GM15510 (cell line): Measurements from ENCODE around the gene BCAP29.

Source experiments
- POLR2A ChIP-seq: IDR thresholded peaks from 3 replicates; pipeline ENCODE4 v1.6.1; 2011; ENCODE audit warnings: borderline replicate concordance; ENCODE audit not compliant: insufficient read length; ENCODE audit errors: extremely low read depth

The BCAP29 gene, protein sequence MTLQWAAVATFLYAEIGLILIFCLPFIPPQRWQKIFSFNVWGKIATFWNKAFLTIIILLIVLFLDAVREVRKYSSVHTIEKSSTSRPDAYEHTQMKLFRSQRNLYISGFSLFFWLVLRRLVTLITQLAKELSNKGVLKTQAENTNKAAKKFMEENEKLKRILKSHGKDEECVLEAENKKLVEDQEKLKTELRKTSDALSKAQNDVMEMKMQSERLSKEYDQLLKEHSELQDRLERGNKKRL

DNA sequence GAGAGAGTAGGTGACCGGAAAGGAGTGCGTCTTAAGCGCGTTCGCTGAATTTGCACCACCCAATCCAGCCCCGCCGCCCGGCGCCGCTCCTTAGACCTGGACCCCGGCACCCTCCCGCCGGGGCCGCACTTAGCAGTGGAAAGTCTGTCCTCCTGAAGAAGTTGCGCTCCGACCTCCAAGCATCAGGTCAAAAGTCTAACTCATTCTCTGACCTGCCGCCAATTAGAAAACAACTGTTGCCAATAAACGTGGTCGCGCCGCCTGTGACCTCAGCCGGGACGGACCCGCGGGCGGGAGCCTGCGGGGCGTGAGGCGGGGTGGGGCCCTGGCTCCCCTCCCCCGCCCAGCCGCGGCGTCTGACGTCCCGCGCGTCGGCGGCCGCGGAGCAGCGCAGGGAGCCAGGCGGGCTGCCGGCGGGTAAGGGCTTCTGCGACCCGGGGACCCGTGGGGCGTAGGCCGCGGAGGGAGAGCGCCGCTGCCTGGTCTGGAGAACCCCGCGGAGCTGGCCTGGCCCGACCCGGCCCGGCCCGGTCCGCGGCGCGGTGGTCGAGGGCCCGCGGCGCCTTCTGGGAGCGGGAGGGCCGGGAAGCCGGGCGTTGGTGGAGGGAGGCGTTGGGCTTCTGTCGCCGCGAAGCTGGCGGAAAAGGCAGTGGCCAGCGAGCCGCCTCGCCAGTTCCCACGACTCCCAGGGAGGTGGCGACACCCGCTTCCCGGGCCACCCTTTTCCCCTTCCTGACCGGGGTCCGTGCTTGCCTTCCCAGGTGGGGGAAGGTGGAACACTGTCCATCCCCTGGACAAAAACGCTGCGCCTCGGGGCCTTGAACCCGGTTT is at the start of gene BCAP29:
Gene BCAP29, plus strand, starts transcription at position 362 of the 831 bp plus-strand sequence. CDS start 527 bp downstream, outside the sequence.
- TF ChIP-seq POLR2A, result peak; percentile 85

DNA sequence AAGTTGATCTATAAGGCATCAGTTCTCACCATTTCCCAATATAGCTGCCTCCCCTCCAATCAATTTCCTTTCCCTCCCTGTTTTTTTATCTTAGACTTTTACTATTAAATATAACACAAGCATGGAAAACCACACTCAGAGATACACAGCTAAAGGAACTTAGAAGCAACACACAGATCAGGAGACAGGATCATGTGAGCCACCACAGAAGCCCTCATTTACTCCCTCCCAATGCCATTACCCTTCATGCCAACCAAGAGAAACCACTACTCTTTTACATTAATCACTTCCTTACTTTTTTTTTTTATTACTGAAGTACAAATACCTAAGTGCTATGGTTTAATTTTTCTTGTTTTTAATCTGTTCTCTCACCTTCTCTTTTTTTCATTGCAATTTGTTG is 49.3 kb upstream of the BCAP29 start:
- no peak for TF ChIP-seq POLR2A

DNA sequence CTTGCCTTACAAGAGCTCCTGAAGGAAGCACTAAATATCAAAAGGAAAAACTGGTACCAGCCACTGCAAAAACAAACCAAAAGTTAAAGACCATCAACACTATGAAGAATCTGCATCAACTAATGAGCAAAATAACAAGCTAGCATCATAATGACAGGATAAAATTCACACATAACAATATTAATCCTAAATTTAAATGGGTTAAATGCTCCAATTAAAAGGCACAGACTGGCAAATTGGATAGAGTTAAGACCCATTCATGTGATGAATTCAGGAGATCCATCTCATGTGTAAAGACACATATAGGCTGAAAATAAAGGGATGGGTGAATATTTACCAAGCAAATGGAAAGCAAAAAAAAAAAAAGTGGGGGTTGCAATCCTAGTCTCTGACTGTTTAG is 45.9 kb upstream of the BCAP29 start:
- TF ChIP-seq POLR2A, result no peak

DNA sequence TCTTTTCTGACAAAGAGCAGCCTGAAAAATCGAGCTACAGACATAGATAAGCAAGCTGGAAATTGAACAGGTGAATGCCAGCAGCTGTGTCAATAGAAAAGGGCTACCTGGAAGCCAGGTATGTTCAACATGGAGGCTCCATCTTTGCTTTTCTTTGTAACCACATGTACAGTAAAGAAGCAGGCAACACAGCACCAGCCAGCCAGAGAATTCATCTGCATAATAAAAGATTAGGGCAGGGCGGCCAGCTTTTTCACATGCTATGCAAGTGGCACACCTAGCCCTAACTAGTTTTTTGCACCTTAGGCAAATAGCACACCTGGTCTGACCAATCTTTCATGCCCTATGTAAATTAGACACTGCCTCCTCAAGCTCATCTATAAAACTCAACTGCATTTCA is 42.0 kb upstream of the BCAP29 start:
- no peak for TF ChIP-seq POLR2A

DNA sequence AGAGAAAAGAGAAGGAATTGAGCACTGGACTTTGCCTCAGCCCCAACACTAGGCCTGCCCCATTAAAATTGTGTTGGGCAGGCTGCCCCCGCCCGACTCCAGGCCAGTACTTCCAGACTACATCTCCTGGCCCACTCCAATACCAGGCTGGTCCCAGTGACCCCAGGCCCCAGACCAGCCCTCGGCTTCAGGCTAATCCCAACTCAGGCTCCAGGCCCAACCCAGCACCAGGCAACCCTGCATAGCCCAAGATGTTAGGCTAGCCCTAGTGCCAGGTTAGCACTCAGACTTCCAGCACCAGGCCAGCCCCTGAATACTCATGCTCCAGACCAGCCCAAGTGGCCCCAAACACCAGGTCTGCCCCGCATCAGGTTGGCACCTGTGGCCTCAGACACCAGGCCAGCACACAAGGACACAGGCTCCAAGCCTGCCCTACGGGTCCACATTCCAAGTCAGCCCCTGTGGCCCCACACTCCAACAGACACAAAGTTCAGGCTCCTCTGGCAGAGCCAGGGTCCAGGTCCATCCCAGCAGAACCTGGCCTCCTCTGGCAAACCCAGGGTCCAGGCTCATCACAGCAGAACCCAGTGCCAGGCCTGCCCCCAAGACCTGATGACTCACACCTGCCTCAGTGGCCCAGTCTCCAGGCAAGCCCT is 36.6 kb upstream of the BCAP29 start:
- TF ChIP-seq POLR2A, result no peak

DNA sequence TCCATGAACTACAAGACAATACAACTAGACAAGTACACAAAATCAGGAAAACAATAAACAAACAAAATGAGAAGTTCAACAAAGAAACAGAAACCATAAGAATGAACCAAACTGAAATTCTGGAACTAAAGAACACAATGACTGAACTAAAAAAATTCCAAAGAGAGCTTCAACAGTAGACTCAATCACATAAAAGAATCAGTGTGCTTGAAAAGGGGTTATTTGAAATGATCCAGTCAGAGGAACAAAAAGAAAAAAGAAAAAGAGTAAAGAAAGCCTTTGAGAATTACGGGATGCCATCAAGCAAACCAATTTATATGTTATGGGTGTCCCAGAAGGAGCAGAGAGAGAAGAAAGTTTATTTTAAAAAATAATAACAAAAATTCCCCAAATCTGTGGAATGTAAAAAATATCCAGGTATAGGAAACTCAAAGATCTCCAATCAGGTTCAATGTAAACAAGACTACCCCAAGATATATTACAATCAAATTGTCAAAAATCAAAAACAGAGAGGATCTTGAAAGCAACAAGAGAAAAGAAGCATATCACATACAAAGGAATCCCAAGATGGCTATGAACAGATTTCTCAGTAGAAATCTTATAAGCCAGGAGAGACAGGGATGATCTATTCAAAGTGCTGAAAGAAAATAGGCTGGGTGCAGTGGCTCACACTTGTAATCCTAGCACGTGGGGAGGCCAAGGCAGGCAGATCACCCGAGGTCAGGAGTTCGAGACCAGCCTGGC is 35.0 kb upstream of the BCAP29 start:
- TF ChIP-seq POLR2A, result no peak

DNA sequence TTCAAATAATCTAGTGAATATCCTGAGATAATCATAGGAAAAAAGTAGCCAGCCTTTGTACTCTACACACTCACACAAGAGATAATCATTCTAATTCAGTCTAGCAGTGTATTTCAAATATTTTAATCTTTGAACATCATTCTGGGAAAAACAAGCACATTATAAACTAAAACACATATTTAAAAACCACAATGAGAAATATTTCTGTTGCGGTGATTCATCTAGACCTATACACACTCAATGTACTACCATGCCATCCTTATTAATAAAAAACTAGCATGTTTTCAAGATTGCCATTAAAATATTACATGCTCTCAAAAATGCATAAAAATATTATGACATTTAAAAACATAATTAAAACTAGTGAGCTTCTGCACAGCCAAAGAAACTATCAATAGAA is 28.1 kb upstream of the BCAP29 start:
- no peak for TF ChIP-seq POLR2A

DNA sequence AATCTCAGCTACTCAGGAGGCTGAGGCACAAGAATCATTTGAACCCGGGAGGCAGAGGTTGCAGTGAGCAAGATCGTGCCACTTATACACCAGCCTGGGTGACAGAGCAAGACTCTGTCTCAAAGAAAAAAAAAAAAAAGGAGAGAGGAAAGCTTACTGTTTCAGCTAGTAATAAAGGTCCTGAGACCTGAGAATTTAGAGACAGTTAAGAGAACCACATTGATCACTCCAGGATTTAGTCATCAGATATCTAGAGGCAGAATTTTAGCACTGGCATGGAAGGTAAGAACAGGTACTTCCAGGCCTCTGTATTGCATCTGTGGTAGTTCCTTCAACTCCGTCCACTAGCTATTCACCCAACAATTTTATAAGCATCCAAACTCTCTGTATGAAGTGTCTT is 24.2 kb upstream of the BCAP29 start:
- TF ChIP-seq POLR2A, result no peak

DNA sequence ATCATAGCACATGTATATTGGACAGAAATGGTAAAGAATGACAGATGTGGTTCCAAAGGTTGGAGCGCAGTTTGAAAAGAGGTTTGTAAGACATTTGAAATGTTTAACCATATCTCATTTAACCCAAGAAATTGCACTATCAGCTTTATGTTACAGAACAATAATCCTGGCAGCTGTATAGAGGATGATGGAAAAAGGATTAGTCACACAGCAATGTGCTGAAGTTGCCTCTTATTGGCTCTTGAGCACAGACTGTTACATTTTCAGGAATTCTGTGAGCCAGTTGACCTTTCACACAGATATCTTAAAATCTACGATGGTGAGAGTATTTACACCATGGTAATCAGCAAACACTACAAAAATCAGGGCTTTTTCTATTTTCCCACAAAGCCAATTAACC is 20.2 kb upstream of the BCAP29 start:
- no peak for TF ChIP-seq POLR2A

DNA sequence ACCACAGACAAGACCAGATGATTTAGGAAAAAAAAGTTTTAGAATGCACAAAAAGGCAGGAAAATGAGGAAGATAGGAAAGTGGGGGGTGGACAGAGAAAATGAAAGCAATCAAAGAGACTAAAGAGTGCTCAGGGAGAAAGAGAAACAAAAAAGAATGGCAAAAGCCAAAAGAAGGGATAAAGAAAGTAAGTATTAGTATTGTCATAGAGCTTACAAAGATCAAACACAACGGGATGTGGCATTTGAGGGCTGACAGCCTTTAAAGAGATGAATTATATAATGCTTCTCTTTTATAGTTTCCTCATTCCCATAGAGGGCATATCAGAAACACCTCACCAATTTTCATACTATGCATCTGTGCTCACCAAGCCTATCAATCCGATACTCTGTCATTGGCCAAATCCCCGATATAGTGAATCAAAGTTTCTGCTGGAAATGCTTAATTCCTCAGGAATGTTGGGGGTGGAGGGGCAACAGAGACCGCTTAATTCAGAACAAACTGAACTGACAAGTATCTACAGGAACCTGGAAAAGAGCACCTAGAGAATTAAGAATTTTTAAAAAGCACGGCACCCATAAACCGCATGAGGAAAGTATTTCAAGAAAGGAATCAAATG is 19.0 kb upstream of the BCAP29 start:
- no peak for TF ChIP-seq POLR2A

DNA sequence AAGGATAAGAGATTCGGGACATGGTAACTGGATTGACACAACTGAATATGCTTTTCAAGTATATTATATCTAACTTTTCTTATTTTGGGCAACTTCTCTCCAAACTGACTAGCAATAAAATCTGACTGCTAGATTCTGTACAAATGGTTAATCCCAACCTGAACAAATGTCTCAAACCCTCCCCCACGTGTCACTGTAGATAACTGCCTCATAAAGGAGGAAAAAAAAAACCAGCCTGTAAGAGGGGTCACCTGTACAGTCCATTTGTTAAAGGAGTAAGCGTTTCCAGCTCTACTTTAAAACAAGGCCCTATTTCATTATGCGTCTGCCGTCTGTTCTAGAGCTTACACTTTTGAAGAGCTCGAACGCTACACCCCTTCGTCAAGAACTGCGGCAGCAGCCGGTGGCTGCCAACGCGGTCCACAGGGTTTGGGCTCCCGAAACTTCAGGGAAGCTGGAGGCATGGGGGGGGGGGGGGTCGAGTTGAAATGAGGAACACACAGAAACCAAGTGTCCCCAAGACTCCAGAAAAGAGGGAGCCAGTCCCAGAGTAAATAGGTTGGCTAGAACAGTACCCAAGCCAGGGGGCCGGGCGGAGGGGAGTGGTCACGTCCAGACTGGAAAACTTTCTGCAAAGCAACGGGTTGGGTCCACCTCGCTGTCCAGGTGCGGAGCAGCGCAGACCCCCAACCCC is 16.8 kb upstream of the BCAP29 start:
- TF ChIP-seq POLR2A, result no peak

DNA sequence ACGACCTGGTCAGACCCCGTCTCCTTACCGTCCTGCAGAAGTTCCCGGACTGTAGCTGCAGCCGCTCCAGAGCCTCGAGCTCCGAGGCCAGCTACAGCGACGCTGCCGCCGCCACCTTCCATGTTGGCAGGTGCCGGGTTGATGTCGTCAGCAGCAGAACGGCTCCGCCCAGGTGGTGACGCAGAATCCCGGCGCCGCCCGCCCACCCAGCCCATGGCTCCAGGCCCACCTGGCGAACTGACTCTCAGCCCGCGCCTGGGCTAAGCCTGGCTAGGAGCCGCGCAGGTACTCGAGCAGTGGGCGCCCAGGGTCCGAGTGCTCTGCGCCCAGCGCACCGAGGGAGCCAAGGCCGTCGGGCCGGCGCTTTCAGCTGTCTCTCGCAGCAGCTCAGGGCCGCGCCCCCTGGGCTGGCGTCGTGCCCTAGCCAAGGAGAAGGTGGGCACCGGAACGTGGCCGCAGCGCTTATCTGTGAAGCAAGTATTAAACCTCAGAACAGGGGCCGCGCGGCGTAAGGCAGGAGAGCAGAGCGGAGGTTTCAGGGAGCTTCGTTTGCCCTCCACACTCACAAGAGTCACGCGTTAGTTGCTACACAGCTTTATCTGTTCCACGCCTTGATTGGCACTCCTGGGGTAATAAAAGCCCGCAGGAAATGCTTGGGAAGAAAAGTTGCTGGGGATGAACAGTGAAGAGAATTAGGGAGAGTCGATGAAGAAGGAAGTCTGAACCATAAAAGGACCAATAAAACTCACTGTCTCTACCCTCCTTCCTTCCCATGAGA is 16.1 kb upstream of the BCAP29 start, which contains the start of the genes COG5 and DUS4L:
Gene COG5, minus strand, starts transcription at position 146 of the 778 bp plus-strand sequence. Its CDS starts 24 bp downstream, at position 122.
Gene DUS4L, plus strand, starts transcription at position 197 of the 778 bp plus-strand sequence. CDS start 3,100 bp downstream, outside the sequence.
- TF ChIP-seq POLR2A, result peak; percentile 89
